Keratinocyte (primary cell): ENCODE measurements around the gene PPP1R1C. TPM values are rescaled to one million over a fixed set of nuclear protein-coding genes. Genes with fewer than 3 reads are reported as not detected.

Experiments used
- DNase-seq: peaks from one replicate; pipeline ENCODE4 v3.0.0-alpha.2; 2011; ENCODE audit warnings: low read depth, missing footprints, low spot score
- FAIRE-seq: peaks from 2 replicates; lab custom pipeline; 2011; peaks lifted over from hg19 to GRCh38; lab: Jason Lieb, UNC
- H2AFZ ChIP-seq: 2 replicates; pipeline ENCODE4 v1.6.0; 2012; ENCODE audit warnings: low read length, control low read depth, inconsistent platforms; ENCODE audit not compliant: control insufficient read depth
- H3K27ac ChIP-seq: 2 replicates; pipeline ENCODE4 v1.5.1; 2011; ENCODE audit warnings: low read length; ENCODE audit not compliant: control insufficient read depth, insufficient read depth
- H3K27me3 ChIP-seq: 3 replicates; pipeline ENCODE4 v1.6.0; 2011; ENCODE audit warnings: low read length; ENCODE audit not compliant: control insufficient read depth, insufficient read depth; ENCODE audit errors: extremely low read depth
- H3K36me3 ChIP-seq, 2 experiments: 2 replicates in 1 of 2; 3 replicates in 1 of 2; pipeline ENCODE4 v1.5.1; 2011; ENCODE audit warnings: low read length in 2 of 2, mild to moderate bottlenecking in 1 of 2; ENCODE audit not compliant: control insufficient read depth in 2 of 2, insufficient read depth in 2 of 2; ENCODE audit errors: extremely low read depth in 1 of 2
- H3K4me1 ChIP-seq: 3 replicates; pipeline ENCODE4 v1.5.1; 2011; ENCODE audit warnings: low read length; ENCODE audit not compliant: control insufficient read depth, insufficient read depth; ENCODE audit errors: extremely low read depth
- H3K4me2 ChIP-seq: 3 replicates; pipeline ENCODE4 v1.6.0; 2011; ENCODE audit warnings: low read depth, low read length; ENCODE audit not compliant: control insufficient read depth, insufficient read depth; ENCODE audit errors: extremely low read depth
- H3K4me3 ChIP-seq, 3 experiments: fragments of 200-600 bp in 1 of 3; sonication (generic) in 1 of 3; 2 replicates in 2 of 3; 3 replicates in 1 of 3; pipeline ENCODE4 v1.5.1; 2011 to 2016; ENCODE audit warnings: low read length in 3 of 3, mild to moderate bottlenecking in 3 of 3, control low read depth in 2 of 3, inconsistent platforms in 1 of 3, low read depth in 1 of 3, mixed read lengths in 1 of 3, mixed run types in 1 of 3, moderate library complexity in 1 of 3; ENCODE audit not compliant: control insufficient read depth in 2 of 3, insufficient read depth in 2 of 3; ENCODE audit errors: extremely low read depth in 1 of 3
- H3K79me2 ChIP-seq: 2 replicates; pipeline ENCODE4 v1.6.0; 2012; ENCODE audit warnings: low read length; ENCODE audit not compliant: control insufficient read depth, insufficient read depth
- H3K9ac ChIP-seq: 3 replicates; pipeline ENCODE4 v1.6.0; 2011; ENCODE audit warnings: low read length; ENCODE audit not compliant: control insufficient read depth, insufficient read depth; ENCODE audit errors: extremely low read depth
- H3K9me1 ChIP-seq: 3 replicates; pipeline ENCODE4 v1.6.0; 2011; ENCODE audit warnings: low read length; ENCODE audit not compliant: control insufficient read depth, insufficient read depth; ENCODE audit errors: extremely low read depth
- H3K9me3 ChIP-seq: 2 replicates; pipeline ENCODE4 v1.5.1; 2012; ENCODE audit warnings: low read depth, low read length; ENCODE audit not compliant: control insufficient read depth
- H4K20me1 ChIP-seq: 3 replicates; pipeline ENCODE4 v1.6.0; 2011; ENCODE audit warnings: low read length; ENCODE audit not compliant: control insufficient read depth, insufficient read depth; ENCODE audit errors: extremely low read depth
- EZH2 ChIP-seq: IDR thresholded peaks from one replicate; pipeline ENCODE4 v1.6.1; 2012; ENCODE audit warnings: inconsistent platforms, mild to moderate bottlenecking, low read length, moderate library complexity
- dilution Hi-C: fragments of 300-500 bp; cut with MboI; formaldehyde crosslinking; loops from one replicate; pipeline ENCODE4 v1.7.0; 2020; ENCODE audit warnings: low sequenced_read_pairs; ENCODE audit not compliant: extremely low pct_ligation_motif_present
- polyA plus RNA-seq, 5 experiments: library from polyadenylated mRNA; depleted of rRNA in 3 of 5; stranded (reverse) in 3 of 5; stranded (forward) in 1 of 5; unstranded in 1 of 5; fragments of >200 nt; gene quantifications; 1 replicate in 1 of 5; 2 replicates in 3 of 5; 3 replicates in 1 of 5; pipeline versions ENCODE4 v1.2.1 to v1.2.3, GENCODE V29; 2011 to 2012; ENCODE audit warnings: missing spikeins in 2 of 5, low read depth in 1 of 5, low replicate concordance in 1 of 5
- TF ChIP-seq, protein P1 (sequence below), 3 experiments: IDR thresholded peaks in 1 of 3; conservative IDR thresholded peaks in 1 of 3; optimal IDR thresholded peaks in 1 of 3; 2 replicates in 2 of 3; 3 replicates in 1 of 3; pipeline versions ENCODE3 to v1.5.1; 2011; ENCODE audit warnings: low read length in 3 of 3, mild to moderate bottlenecking in 3 of 3, moderate library complexity in 2 of 3, control low read depth in 1 of 3, inconsistent platforms in 1 of 3; ENCODE audit not compliant: insufficient read depth in 2 of 3; ENCODE audit errors: extremely low read depth in 1 of 3

PPP1R1C gene
- polyA plus RNA-seq, 1 donor (not counting 4 experiments of a cell fraction or from before 2014, with no cell fraction given) = 4.3 TPM

DNA sequence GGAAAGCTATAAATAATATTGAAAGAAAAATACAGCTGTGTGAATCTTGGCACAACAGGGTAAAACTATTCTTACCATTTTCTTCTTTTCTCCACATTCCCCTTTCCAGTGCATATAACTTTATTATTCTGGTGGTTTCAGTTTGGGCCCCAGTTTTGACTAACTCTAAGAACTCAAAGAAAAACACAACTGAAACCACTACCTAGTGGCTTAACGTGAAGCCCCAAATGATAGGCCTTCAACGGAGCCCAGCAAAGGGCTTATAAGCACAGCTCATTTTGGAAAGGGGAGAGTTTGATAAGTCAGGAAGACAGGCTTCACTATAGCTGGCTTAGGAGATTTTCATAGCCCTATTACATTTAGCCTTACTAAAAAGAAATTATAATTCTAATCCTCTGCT is 62.4 kb downstream of the PPP1R1C start:
- Histone ChIP-seq H3K36me3 (no peaks in the 10 kb centered on the region), H4K20me1 (no peaks in the 10 kb centered on the region), H2AFZ (no peak overlapping the region), H3K79me2 (no peaks in the 10 kb centered on the region), H3K27me3 (no peaks in the 10 kb centered on the region), H3K4me1 (peaks cover 3% of the 10 kb centered on the region), H3K4me2 (no peak overlapping the region), H3K9me1 (no peaks in the 10 kb centered on the region), H3K27ac (no peak overlapping the region), H3K9ac (no peak overlapping the region), H3K9me3 (no peaks in the 10 kb centered on the region), H3K4me3 (no peak overlapping the region)
- DNase-seq (no peak), FAIRE-seq (no peak)
- TF ChIP-seq, protein P1, sequence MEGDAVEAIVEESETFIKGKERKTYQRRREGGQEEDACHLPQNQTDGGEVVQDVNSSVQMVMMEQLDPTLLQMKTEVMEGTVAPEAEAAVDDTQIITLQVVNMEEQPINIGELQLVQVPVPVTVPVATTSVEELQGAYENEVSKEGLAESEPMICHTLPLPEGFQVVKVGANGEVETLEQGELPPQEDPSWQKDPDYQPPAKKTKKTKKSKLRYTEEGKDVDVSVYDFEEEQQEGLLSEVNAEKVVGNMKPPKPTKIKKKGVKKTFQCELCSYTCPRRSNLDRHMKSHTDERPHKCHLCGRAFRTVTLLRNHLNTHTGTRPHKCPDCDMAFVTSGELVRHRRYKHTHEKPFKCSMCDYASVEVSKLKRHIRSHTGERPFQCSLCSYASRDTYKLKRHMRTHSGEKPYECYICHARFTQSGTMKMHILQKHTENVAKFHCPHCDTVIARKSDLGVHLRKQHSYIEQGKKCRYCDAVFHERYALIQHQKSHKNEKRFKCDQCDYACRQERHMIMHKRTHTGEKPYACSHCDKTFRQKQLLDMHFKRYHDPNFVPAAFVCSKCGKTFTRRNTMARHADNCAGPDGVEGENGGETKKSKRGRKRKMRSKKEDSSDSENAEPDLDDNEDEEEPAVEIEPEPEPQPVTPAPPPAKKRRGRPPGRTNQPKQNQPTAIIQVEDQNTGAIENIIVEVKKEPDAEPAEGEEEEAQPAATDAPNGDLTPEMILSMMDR (optimal IDR thresholded peaks at IDR 0.05 in 1 of 3, IDR thresholded peaks at IDR 0.05 in 1 of 3, conservative IDR thresholded peaks at IDR 0.05 in 1 of 3; ENCODE audit: extremely low read depth in 1 of 3, insufficient read depth in 2 of 3, low read length in 3 of 3) = no peak
- TF ChIP-seq EZH2 = no peak
- dilution Hi-C loops = no loop called here

DNA sequence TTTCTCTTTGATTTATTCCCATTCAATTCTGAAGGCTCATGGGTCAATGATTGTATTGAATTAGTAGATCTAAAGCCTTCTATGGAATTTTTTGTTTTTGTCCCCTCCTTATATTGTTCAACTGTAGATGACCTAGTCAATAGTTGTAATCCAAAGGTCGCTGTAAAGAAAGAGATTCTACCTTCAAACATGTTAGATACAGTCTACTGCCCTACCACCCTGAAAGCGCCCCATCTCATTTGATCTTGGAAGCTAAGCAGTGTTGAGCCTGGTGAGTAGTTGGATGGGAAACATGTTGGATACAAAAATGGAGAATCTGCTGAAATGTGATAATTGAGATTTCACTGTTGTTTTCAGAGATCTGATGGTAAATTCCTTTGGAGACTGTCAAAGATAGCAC is 63.0 kb downstream of the PPP1R1C start:
- no peak for FAIRE-seq
- DNase-seq = no peak
- Histone ChIP-seq H3K36me3 (no peaks in the 10 kb centered on the region), H3K4me2 (no peak overlapping the region), H3K79me2 (no peaks in the 10 kb centered on the region), H3K4me1 (peaks cover 2% of the 10 kb centered on the region), H4K20me1 (no peaks in the 10 kb centered on the region), H3K9me1 (no peaks in the 10 kb centered on the region), H3K4me3 (no peak overlapping the region), H3K9me3 (no peaks in the 10 kb centered on the region), H3K27me3 (no peaks in the 10 kb centered on the region), H3K27ac (no peak overlapping the region), H2AFZ (no peak overlapping the region), H3K9ac (no peak overlapping the region)
- TF ChIP-seq EZH2 = no peak
- TF ChIP-seq, protein P1 (optimal IDR thresholded peaks at IDR 0.05 in 1 of 3, IDR thresholded peaks at IDR 0.05 in 1 of 3, conservative IDR thresholded peaks at IDR 0.05 in 1 of 3; ENCODE audit: extremely low read depth in 1 of 3, insufficient read depth in 2 of 3, low read length in 3 of 3) = no peak
- dilution Hi-C loops = no loop called here
